CD4-positive, alpha-beta memory T cell (primary cell): ENCODE results near the gene LTO1. TPM values are rescaled to one million over a fixed set of nuclear protein-coding genes. Genes with fewer than 3 reads are reported as not detected.
A peak's percentile ranks its signal among the peaks of the same experiment; 100 is the strongest.
"Not testable (repeated sequence)": the region's sequence is repeated elsewhere in the genome, so short reads cannot be mapped to it uniquely, and the experiment has no call there.

Experiments
- CTCF ChIA-PET: fragments of 350-600 bp; sonication (Branson Sonifier 250); formaldehyde crosslinking; loops from one replicate; lab custom pipeline; 2021; ENCODE audit warnings: inconsistent platforms; ENCODE audit not compliant: partially characterized antibody; lab: Charles Lee
- POLR2A ChIA-PET: fragments of 350-600 bp; sonication (Branson Sonifier 250); formaldehyde crosslinking; loops from one replicate; lab custom pipeline; 2021; ENCODE audit not compliant: partially characterized antibody; lab: Charles Lee
- DNase-seq, 5 donors: peaks; one replicate each; pipeline versions ENCODE4 v3.0.0 to v3.0.0-alpha.2; 2020 to 2022; ENCODE audit warnings: mixed read lengths in 1 of 5
- H3K27ac ChIP-seq: one replicate; pipeline ENCODE4 v1.7.0; 2013; ENCODE audit warnings: low read depth, low read length
- H3K27me3 ChIP-seq: 2 replicates; pipeline ENCODE4 v1.7.0; 2013; ENCODE audit warnings: mild to moderate bottlenecking, low read length, moderate library complexity; ENCODE audit not compliant: insufficient read depth
- H3K36me3 ChIP-seq: 2 replicates; pipeline ENCODE4 v1.7.0; 2013; ENCODE audit warnings: mild to moderate bottlenecking, low read length, moderate library complexity; ENCODE audit not compliant: insufficient read depth
- H3K4me1 ChIP-seq: 2 replicates; pipeline ENCODE4 v1.7.0; 2013; ENCODE audit warnings: mild to moderate bottlenecking, low read length, moderate library complexity; ENCODE audit not compliant: insufficient read depth
- H3K4me3 ChIP-seq, 2 donors: one replicate each; pipeline ENCODE4 v1.7.0; 2013; ENCODE audit warnings: low read length in 2 of 2, mild to moderate bottlenecking in 1 of 2
- H3K9me3 ChIP-seq, 2 donors: one replicate each; pipeline ENCODE4 v1.7.0; 2013; ENCODE audit warnings: low read length in 2 of 2, control low read depth in 1 of 2; ENCODE audit not compliant: control insufficient read depth in 1 of 2
- H3K27ac Mint-ChIP-seq, 7 donors: one replicate each; pipeline ENCODE4 v1.8.0; 2020 to 2021; ENCODE audit warnings: mixed read lengths in 7 of 7, mild to moderate bottlenecking in 6 of 7, inconsistent platforms in 3 of 7, moderate library complexity in 3 of 7
- H3K27me3 Mint-ChIP-seq, 2 donors: one replicate each; pipeline ENCODE4 v1.8.0; 2020 to 2021; ENCODE audit warnings: mixed read lengths in 2 of 2
- H3K36me3 Mint-ChIP-seq, 2 donors: one replicate each; pipeline ENCODE4 v1.8.0; 2020 to 2021; ENCODE audit warnings: mixed read lengths in 2 of 2, inconsistent platforms in 1 of 2, mild to moderate bottlenecking in 1 of 2
- H3K4me1 Mint-ChIP-seq, 4 donors: one replicate each; pipeline ENCODE4 v1.8.0; 2020 to 2021; ENCODE audit warnings: mixed read lengths in 4 of 4, mild to moderate bottlenecking in 1 of 4
- H3K4me3 Mint-ChIP-seq, 8 donors: one replicate each; pipeline ENCODE4 v1.8.0; 2020 to 2021; ENCODE audit warnings: mixed read lengths in 8 of 8, mild to moderate bottlenecking in 7 of 8, moderate library complexity in 6 of 8, inconsistent platforms in 3 of 8
- H3K9me3 Mint-ChIP-seq, 8 donors: one replicate each; pipeline ENCODE4 v1.8.0; 2020 to 2021; ENCODE audit warnings: mixed read lengths in 8 of 8, mild to moderate bottlenecking in 5 of 8, inconsistent platforms in 3 of 8, moderate library complexity in 1 of 8
- intact Hi-C: fragments of 100-400 bp; cut with micrococcal nuclease; formaldehyde crosslinking; loops from one replicate; pipeline ENCODE4 v1.15.1; 2023
- polyA plus RNA-seq, 2 donors: library from polyadenylated mRNA; unstranded; fragments of 300-500 nt; fragmentation: Illumina TruSeq; gene quantifications; one replicate each; pipeline ENCODE4 v1.2.3, GENCODE V29; 2021
- total RNA-seq, 2 experiments: library from RNA; stranded (reverse); gene quantifications; one replicate each; pipeline ENCODE4 v1.2.3, GENCODE V29; 2021

Gene LTO1
- total and polyA plus RNA-seq, 4 experiments from 2014 or later, result 13.3 to 63.0 (median 39.5) TPM

GRCh38 chr11:69700278-69701140 is 25.4 kb upstream of the LTO1 start:
- Histone ChIP-seq H3K27me3 (peaks cover 21% of the 10 kb centered on the region), H3K4me1 (peaks cover 7% of the 10 kb centered on the region), H3K9me3 (no peaks in the 10 kb centered on the region), H3K27ac (no peak overlapping the region), H3K4me3 (no peak overlapping the region), H3K36me3 (no peaks in the 10 kb centered on the region)
- Mint-ChIP-seq H3K36me3 (no peaks in the 10 kb centered on the region), H3K4me1 (peaks cover 1 to 15% (median 6%) of the 10 kb centered on the region in 4 donors), H3K9me3 (peaks cover 0 to 2% (median 0%) of the 10 kb centered on the region in 8 donors), H3K27me3 (peaks cover 30 to 33% of the 10 kb centered on the region in 2 donors), H3K4me3 (peak overlapping the region in 2 of 8 donors; percentile 35 to 54), H3K27ac (no peak overlapping the region)
- intact Hi-C loops, result loop anchor here (5.0 kb wide), 1 partner anchor 187 kb away; no protein-coding TSS in a partner anchor
- POLR2A ChIA-PET, result no interaction called here
- CTCF ChIA-PET, result no interaction called here
- DNase-seq, result no peak

GRCh38 chr11:69699213-69699612 is 24.1 kb upstream of the LTO1 start:
- Histone ChIP-seq H3K27me3 (peaks cover 16% of the 10 kb centered on the region), H3K9me3 (no peaks in the 10 kb centered on the region), H3K4me3 (no peak overlapping the region), H3K4me1 (no peaks in the 10 kb centered on the region), H3K27ac (no peak overlapping the region), H3K36me3 (no peaks in the 10 kb centered on the region)
- POLR2A ChIA-PET, result no interaction called here
- no peak overlapping the region for H3K27ac Mint-ChIP-seq
- peaks cover 0 to 8% (median 2%) of the 10 kb centered on the region in 4 donors for H3K4me1 Mint-ChIP-seq
- intact Hi-C loops, result no loop called here
- no peak overlapping the region for H3K4me3 Mint-ChIP-seq
- DNase-seq, result no peak
- CTCF ChIA-PET, result no interaction called here
- peaks cover 32 to 37% of the 10 kb centered on the region in 2 donors for H3K27me3 Mint-ChIP-seq
- peaks cover 0 to 2% (median 0%) of the 10 kb centered on the region in 8 donors for H3K9me3 Mint-ChIP-seq
- no peaks in the 10 kb centered on the region for H3K36me3 Mint-ChIP-seq

- no peaks in the 10 kb centered on the region for H3K9me3 ChIP-seq
- ChIA-PET POLR2A (no interaction called here), CTCF (no interaction called here)
- no peak overlapping the region for H3K27ac Mint-ChIP-seq
- no peak overlapping the region for H3K27ac ChIP-seq
- no peak overlapping the region for H3K4me3 Mint-ChIP-seq
- H3K4me3 ChIP-seq, result no peak overlapping the region
- no peak for DNase-seq
- peaks cover 0 to 2% (median 0%) of the 10 kb centered on the region in 8 donors for H3K9me3 Mint-ChIP-seq
- intact Hi-C loops, result no loop called here
- H3K27me3 Mint-ChIP-seq, result peaks cover 39 to 44% of the 10 kb centered on the region in 2 donors
- H3K4me1 Mint-ChIP-seq, result peaks cover 0 to 8% (median 2%) of the 10 kb centered on the region in 4 donors
- H3K36me3 ChIP-seq, result no peaks in the 10 kb centered on the region
- H3K27me3 ChIP-seq, result peaks cover 16% of the 10 kb centered on the region
- H3K36me3 Mint-ChIP-seq, result no peaks in the 10 kb centered on the region
- no peaks in the 10 kb centered on the region for H3K4me1 ChIP-seq
Measured at GRCh38 chr11:69698362-69698761, 23.2 kb upstream of the LTO1 start.

- peaks cover 0 to 3% (median 1%) of the 10 kb centered on the region in 4 donors for H3K4me1 Mint-ChIP-seq
- Histone ChIP-seq H3K27ac (no peak overlapping the region), H3K4me3 (no peak overlapping the region), H3K9me3 (no peaks in the 10 kb centered on the region), H3K36me3 (no peaks in the 10 kb centered on the region), H3K4me1 (no peaks in the 10 kb centered on the region), H3K27me3 (peaks cover 15% of the 10 kb centered on the region)
- POLR2A ChIA-PET, result no interaction called here
- no peaks in the 10 kb centered on the region for H3K36me3 Mint-ChIP-seq
- intact Hi-C loops, result no loop called here
- no peak for DNase-seq
- peaks cover 0 to 2% (median 0%) of the 10 kb centered on the region in 8 donors for H3K9me3 Mint-ChIP-seq
- H3K27ac Mint-ChIP-seq, result no peak overlapping the region
- no peak overlapping the region for H3K4me3 Mint-ChIP-seq
- H3K27me3 Mint-ChIP-seq, result peaks cover 38 to 42% of the 10 kb centered on the region in 2 donors
- CTCF ChIA-PET, result no interaction called here
Measured at GRCh38 chr11:69697861-69698260, 22.7 kb upstream of the LTO1 start.

GRCh38 chr11:69697469-69697843 is 22.3 kb upstream of the LTO1 start:
- intact Hi-C loops, result no loop called here
- peaks cover 11% of the 10 kb centered on the region for H3K27me3 ChIP-seq
- peaks cover 0 to 2% (median 0%) of the 10 kb centered on the region in 8 donors for H3K9me3 Mint-ChIP-seq

GRCh38 chr11:69696749-69697468 is 21.8 kb upstream of the LTO1 start:
- ChIA-PET POLR2A (no interaction called here), CTCF (no interaction called here)

More at GRCh38 chr11:69697469-69697843, 22.3 kb upstream of the LTO1 start:
- Histone ChIP-seq H3K9me3 (no peaks in the 10 kb centered on the region), H3K4me3 (no peak overlapping the region), H3K27ac (no peak overlapping the region), H3K4me1 (no peaks in the 10 kb centered on the region), H3K36me3 (no peaks in the 10 kb centered on the region)
- Mint-ChIP-seq H3K27ac (no peak overlapping the region), H3K27me3 (peaks cover 39 to 41% of the 10 kb centered on the region in 2 donors), H3K4me3 (no peak overlapping the region), H3K36me3 (no peaks in the 10 kb centered on the region), H3K4me1 (no peaks in the 10 kb centered on the region)
- ChIA-PET CTCF (no interaction called here), POLR2A (no interaction called here)
- no peak for DNase-seq

GRCh38 chr11:69695995-69696394 is 20.8 kb upstream of the LTO1 start:
- H3K27me3 ChIP-seq, intact Hi-C loops, H3K27ac ChIP-seq, H3K27ac Mint-ChIP-seq, H3K9me3 Mint-ChIP-seq, H3K4me1 Mint-ChIP-seq, DNase-seq, H3K9me3 ChIP-seq, H3K36me3 ChIP-seq, CTCF ChIA-PET, H3K36me3 Mint-ChIP-seq, H3K4me1 ChIP-seq, POLR2A ChIA-PET, H3K4me3 Mint-ChIP-seq, H3K4me3 ChIP-seq: not testable (repeated sequence)
- H3K27me3 Mint-ChIP-seq, result peaks cover 42 to 47% of the 10 kb centered on the region in 2 donors

More at GRCh38 chr11:69696749-69697468, 21.8 kb upstream of the LTO1 start:
- no peak overlapping the region for H3K27ac ChIP-seq
- peaks cover 41 to 45% of the 10 kb centered on the region in 2 donors for H3K27me3 Mint-ChIP-seq
- no peak overlapping the region for H3K27ac Mint-ChIP-seq
- H3K9me3 ChIP-seq, result no peaks in the 10 kb centered on the region
- H3K4me3 ChIP-seq, result no peak overlapping the region
- intact Hi-C loops, result no loop called here
- no peak for DNase-seq
- peaks cover 0 to 4% (median 1%) of the 10 kb centered on the region in 8 donors for H3K9me3 Mint-ChIP-seq
- H3K36me3 ChIP-seq, result no peaks in the 10 kb centered on the region
- peaks cover 11% of the 10 kb centered on the region for H3K27me3 ChIP-seq
- H3K36me3 Mint-ChIP-seq, result no peaks in the 10 kb centered on the region
- H3K4me1 ChIP-seq, result no peaks in the 10 kb centered on the region
- H3K4me1 Mint-ChIP-seq, result no peaks in the 10 kb centered on the region
- H3K4me3 Mint-ChIP-seq, result no peak overlapping the region
